Mucosa of rectum (tissue), 2 donors: Measurements from ENCODE around the gene CES5A.

Experiments
- H3K27ac ChIP-seq, 2 donors: one replicate each; pipeline ENCODE4 v1.7.0; 2013; ENCODE audit warnings: inconsistent platforms in 2 of 2, low read depth in 2 of 2, low read length in 2 of 2
- H3K27me3 ChIP-seq, 2 donors: one replicate each; pipeline ENCODE4 v1.7.0; 2013; ENCODE audit warnings: low read length in 2 of 2; ENCODE audit not compliant: control insufficient read depth in 2 of 2, insufficient read depth in 2 of 2
- H3K36me3 ChIP-seq, 2 donors: one replicate each; pipeline ENCODE4 v1.7.0; 2013; ENCODE audit warnings: low read length in 2 of 2; ENCODE audit not compliant: control insufficient read depth in 2 of 2, insufficient read depth in 2 of 2
- H3K4me1 ChIP-seq, 2 donors: one replicate each; pipeline ENCODE4 v1.7.0; 2013; ENCODE audit warnings: low read length in 2 of 2, mild to moderate bottlenecking in 1 of 2; ENCODE audit not compliant: control insufficient read depth in 2 of 2, insufficient read depth in 2 of 2
- H3K4me3 ChIP-seq, 2 donors: one replicate each; pipeline ENCODE4 v1.7.0; 2013; ENCODE audit warnings: low read length in 2 of 2
- H3K9ac ChIP-seq, 2 donors: one replicate each; pipeline ENCODE4 v1.7.0; 2013; ENCODE audit warnings: low read length in 2 of 2, low read depth in 1 of 2, mild to moderate bottlenecking in 1 of 2
- H3K9me3 ChIP-seq, 2 donors: one replicate each; pipeline ENCODE4 v1.7.0; 2013; ENCODE audit warnings: low read length in 2 of 2; ENCODE audit not compliant: control insufficient read depth in 2 of 2
- donor health status: healthy.
- donor health status: Normal muscosa, but diverticular disease.

Gene CES5A

GRCh38 chr16:55908641-55909040, 33.5 kb upstream of the CES5A start:
- Histone ChIP-seq H3K4me3 (no peak overlapping the region), H3K27me3 (no peaks in the 10 kb centered on the region), H3K9me3 (no peaks in the 10 kb centered on the region), H3K4me1 (no peaks in the 10 kb centered on the region), H3K27ac (no peak overlapping the region), H3K9ac (no peak overlapping the region), H3K36me3 (no peaks in the 10 kb centered on the region)

GRCh38 chr16:55907661-55908060, 32.5 kb upstream of the CES5A start:
- Histone ChIP-seq H3K27ac (no peak overlapping the region), H3K4me3 (no peak overlapping the region), H3K9ac (no peak overlapping the region), H3K36me3 (no peaks in the 10 kb centered on the region), H3K27me3 (no peaks in the 10 kb centered on the region), H3K9me3 (no peaks in the 10 kb centered on the region), H3K4me1 (no peaks in the 10 kb centered on the region)

- Histone ChIP-seq H3K4me3 (no peak overlapping the region), H3K27ac (no peak overlapping the region), H3K36me3 (no peaks in the 10 kb centered on the region), H3K27me3 (no peaks in the 10 kb centered on the region), H3K9me3 (no peaks in the 10 kb centered on the region), H3K4me1 (no peaks in the 10 kb centered on the region), H3K9ac (no peak overlapping the region)
Measured at GRCh38 chr16:55906123-55906522, 30.9 kb upstream of the CES5A start.

- no peak overlapping the region for H3K9ac ChIP-seq
- H3K4me3 ChIP-seq: no peak overlapping the region
- H3K4me1 ChIP-seq: no peaks in the 10 kb centered on the region
- no peaks in the 10 kb centered on the region for H3K9me3 ChIP-seq
- H3K36me3 ChIP-seq: no peaks in the 10 kb centered on the region
- H3K27ac ChIP-seq: no peak overlapping the region
- H3K27me3 ChIP-seq: no peaks in the 10 kb centered on the region
Measured at GRCh38 chr16:55905651-55906050, 30.5 kb upstream of the CES5A start.

GRCh38 chr16:55901566-55902217, 26.5 kb upstream of the CES5A start:
- Histone ChIP-seq H3K4me3 (no peak overlapping the region), H3K36me3 (no peaks in the 10 kb centered on the region), H3K27me3 (no peaks in the 10 kb centered on the region), H3K4me1 (no peaks in the 10 kb centered on the region), H3K9me3 (no peaks in the 10 kb centered on the region), H3K27ac (no peak overlapping the region), H3K9ac (no peak overlapping the region)

- Histone ChIP-seq H3K27ac (no peak overlapping the region), H3K4me1 (no peaks in the 10 kb centered on the region), H3K4me3 (no peak overlapping the region), H3K9ac (no peak overlapping the region), H3K9me3 (no peaks in the 10 kb centered on the region), H3K27me3 (no peaks in the 10 kb centered on the region), H3K36me3 (no peaks in the 10 kb centered on the region)
Measured at GRCh38 chr16:55900616-55901393, 25.6 kb upstream of the CES5A start.

GRCh38 chr16:55899857-55900256, 24.7 kb upstream of the CES5A start:
- Histone ChIP-seq H3K9me3 (no peaks in the 10 kb centered on the region), H3K9ac (no peak overlapping the region), H3K4me1 (no peaks in the 10 kb centered on the region), H3K27me3 (no peaks in the 10 kb centered on the region), H3K4me3 (no peak overlapping the region), H3K27ac (no peak overlapping the region), H3K36me3 (no peaks in the 10 kb centered on the region)

GRCh38 chr16:55898592-55898991, 23.4 kb upstream of the CES5A start:
- H3K9me3 ChIP-seq: no peaks in the 10 kb centered on the region
- no peaks in the 10 kb centered on the region for H3K36me3 ChIP-seq
- no peak overlapping the region for H3K27ac ChIP-seq
- H3K4me1 ChIP-seq: no peaks in the 10 kb centered on the region
- no peak overlapping the region for H3K9ac ChIP-seq
- no peaks in the 10 kb centered on the region for H3K27me3 ChIP-seq
- H3K4me3 ChIP-seq: no peak overlapping the region

GRCh38 chr16:55892821-55893220, 17.6 kb upstream of the CES5A start:
- Histone ChIP-seq H3K27ac (no peak overlapping the region), H3K9me3 (no peaks in the 10 kb centered on the region), H3K27me3 (no peaks in the 10 kb centered on the region), H3K9ac (no peak overlapping the region), H3K4me3 (no peak overlapping the region), H3K4me1 (no peaks in the 10 kb centered on the region), H3K36me3 (no peaks in the 10 kb centered on the region)

GRCh38 chr16:55889518-55889917, 14.3 kb upstream of the CES5A start:
- no peaks in the 10 kb centered on the region for H3K27me3 ChIP-seq
- no peak overlapping the region for H3K9ac ChIP-seq
- H3K9me3 ChIP-seq: no peaks in the 10 kb centered on the region
- no peak overlapping the region for H3K27ac ChIP-seq
- H3K4me3 ChIP-seq: no peak overlapping the region
- H3K36me3 ChIP-seq: no peaks in the 10 kb centered on the region
- H3K4me1 ChIP-seq: no peaks in the 10 kb centered on the region
